ENCODE data around the gene HS3ST3B1.
A peak's percentile ranks its signal among the peaks of the same experiment; 100 is the strongest.

HS3ST3B1 gene

GRCh38 chr17:14307560-14308024 is 6.7 kb downstream of the HS3ST3B1 start:
- no peak for TF ChIP-seq CTCF (IDR thresholded peaks at IDR 0.05; ENCODE audit: insufficient read depth, low read depth, low read length, missing control alignments)
- H3K4me3 ChIP-seq (ENCODE audit: low read length) = no peak overlapping the region
- DNase-seq (ENCODE audit: low read depth) = peak; percentile 34

GRCh38 chr17:14308636-14308964 is 7.7 kb downstream of the HS3ST3B1 start:
- no peak for TF ChIP-seq CTCF (IDR thresholded peaks at IDR 0.05; ENCODE audit: insufficient read depth, low read depth, low read length, missing control alignments)
- H3K4me3 ChIP-seq (ENCODE audit: low read length) = peak overlapping the region; percentile 55
- no peak for DNase-seq (ENCODE audit: low read depth)

- DNase-seq (ENCODE audit: low read depth) = peak; percentile 87
- peak overlapping the region; percentile 55 for H3K4me3 ChIP-seq (ENCODE audit: low read length)
- no peak for TF ChIP-seq CTCF (IDR thresholded peaks at IDR 0.05; ENCODE audit: insufficient read depth, low read depth, low read length, missing control alignments)
Measured at GRCh38 chr17:14308965-14309879, 8.3 kb downstream of the HS3ST3B1 start.

DNA sequence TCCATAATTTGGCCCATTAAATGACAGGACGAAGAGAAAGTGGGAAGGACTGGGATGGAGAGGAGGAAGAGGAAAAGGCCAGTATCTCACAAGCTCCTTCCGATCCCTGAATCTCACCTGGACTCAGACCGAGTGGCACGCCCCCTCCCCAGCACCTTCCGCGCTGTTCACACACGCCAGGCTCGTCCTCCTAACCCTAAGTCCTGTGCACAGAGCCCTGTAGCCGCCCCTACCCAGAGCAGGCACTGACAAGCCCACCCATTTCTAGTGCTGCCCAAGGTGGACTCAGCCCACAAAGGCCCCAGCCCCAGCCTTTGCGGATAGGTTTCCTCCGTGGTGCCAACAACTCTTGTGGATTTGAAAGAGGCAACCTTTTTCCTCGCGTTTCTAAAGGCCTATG is 9.2 kb downstream of the HS3ST3B1 start:
- no peak for DNase-seq (ENCODE audit: low read depth)
- peak overlapping the region; percentile 55 for H3K4me3 ChIP-seq (ENCODE audit: low read length)
- no peak for TF ChIP-seq CTCF (IDR thresholded peaks at IDR 0.05; ENCODE audit: insufficient read depth, low read depth, low read length, missing control alignments)

DNA sequence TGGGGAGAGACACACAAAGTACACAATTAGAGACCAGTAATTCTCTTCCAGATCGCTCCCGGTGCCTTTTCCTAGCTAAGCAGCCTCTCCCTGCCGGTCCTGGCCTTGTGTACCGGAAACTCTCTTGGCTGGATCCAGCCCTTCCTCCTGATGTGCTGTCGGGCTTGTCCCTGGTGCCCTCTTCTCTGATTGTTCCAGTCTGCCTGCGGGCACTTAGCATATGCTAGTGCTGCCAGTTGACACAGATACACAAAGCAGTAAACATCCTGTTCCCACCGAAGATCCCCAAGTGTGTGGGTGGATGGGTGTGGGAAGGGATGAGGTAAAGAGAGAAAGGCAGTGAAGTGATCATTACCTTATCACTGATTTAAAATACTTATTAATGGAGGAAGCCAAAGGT is 9.7 kb downstream of the HS3ST3B1 start:
- no peak overlapping the region for H3K4me3 ChIP-seq (ENCODE audit: low read length)
- TF ChIP-seq CTCF (IDR thresholded peaks at IDR 0.05; ENCODE audit: insufficient read depth, low read depth, low read length, missing control alignments) = no peak
- no peak for DNase-seq (ENCODE audit: low read depth)

DNA sequence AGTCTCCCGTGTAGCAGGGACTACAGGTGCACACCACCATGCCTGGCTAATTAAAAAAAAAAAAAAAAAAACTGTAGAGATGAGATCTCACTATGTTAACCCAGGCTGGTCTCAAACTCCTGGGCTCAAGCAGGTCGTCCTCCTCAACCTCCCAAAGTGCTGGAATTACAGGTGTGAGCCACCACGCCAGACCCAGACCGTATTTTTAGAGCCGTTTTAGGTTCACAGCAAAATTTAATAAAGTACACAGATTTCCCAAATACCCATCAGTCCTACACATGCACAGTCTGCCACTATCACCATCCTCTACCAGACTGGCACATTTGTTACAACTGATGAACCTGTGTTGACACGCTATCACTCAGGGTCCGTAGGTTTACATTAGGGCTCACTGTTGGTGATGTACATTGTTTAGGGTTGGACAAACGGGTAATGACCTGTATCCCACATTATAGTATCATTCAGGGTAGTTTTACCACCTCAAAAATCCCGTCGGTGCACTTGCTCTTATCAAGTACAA is 10.4 kb downstream of the HS3ST3B1 start:
- no peak overlapping the region for H3K4me3 ChIP-seq (ENCODE audit: low read length)
- no peak for DNase-seq (ENCODE audit: low read depth)
- TF ChIP-seq CTCF (IDR thresholded peaks at IDR 0.05; ENCODE audit: insufficient read depth, low read depth, low read length, missing control alignments) = no peak

Measured in epithelial cell of esophagus (primary cell).